GM12874 (cell line): ENCODE measurements around the gene ZNF747.

Experiments used
- CTCF ChIP-seq: IDR thresholded peaks from 2 replicates; pipeline ENCODE4 v1.5.1; 2011; ENCODE audit warnings: low read depth, mild to moderate bottlenecking, control low read depth, low read length, moderate library complexity; ENCODE audit not compliant: insufficient read depth

Gene ZNF747

DNA sequence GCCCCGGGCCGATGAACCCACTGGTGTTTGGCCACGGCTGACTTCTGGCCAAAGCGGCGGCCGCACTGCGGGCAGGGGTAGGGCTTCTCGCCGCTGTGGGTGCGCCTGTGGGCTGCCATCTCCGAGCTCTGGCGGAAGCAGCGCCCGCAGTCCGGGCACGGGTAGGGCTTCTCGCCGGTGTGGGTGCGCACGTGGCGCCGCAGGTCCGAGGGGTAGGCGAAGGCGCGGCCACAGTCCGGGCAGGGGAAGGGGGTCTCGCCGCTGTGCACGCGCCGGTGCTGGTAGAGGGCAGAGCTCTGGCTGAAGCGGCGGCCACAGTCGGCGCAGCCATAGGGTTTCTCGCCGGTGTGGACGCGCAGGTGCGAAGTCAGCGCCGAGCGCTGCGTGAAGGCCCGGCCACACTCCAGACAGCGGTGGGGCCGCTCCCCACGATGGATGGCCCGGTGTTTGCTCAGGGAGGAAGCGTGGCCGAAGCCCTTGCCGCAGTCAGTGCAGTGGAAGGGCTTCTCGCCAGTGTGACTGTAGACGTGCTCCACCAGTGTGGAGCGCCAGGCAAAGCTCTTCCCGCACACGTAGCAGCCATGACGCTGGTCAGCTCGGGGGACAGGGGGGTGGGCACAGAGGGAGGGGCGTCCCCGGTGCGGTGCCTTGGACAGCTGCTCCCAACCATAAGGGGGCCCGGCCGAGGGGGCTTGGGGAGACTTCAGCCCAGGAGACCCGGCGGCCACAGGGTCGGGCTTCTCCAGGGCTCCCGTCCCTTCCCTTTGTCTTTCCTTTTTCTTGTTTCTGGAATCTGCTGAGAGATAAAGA, 20.9 kb upstream of the ZNF747 start:
- TF ChIP-seq CTCF: no peak

GRCh38 chr16:30554557-30555314, 20.1 kb upstream of the ZNF747 start:
- no peak for TF ChIP-seq CTCF

GRCh38 chr16:30553393-30553899, 18.8 kb upstream of the ZNF747 start:
- no peak for TF ChIP-seq CTCF

GRCh38 chr16:30552956-30553355, 18.3 kb upstream of the ZNF747 start:
- no peak for TF ChIP-seq CTCF

DNA sequence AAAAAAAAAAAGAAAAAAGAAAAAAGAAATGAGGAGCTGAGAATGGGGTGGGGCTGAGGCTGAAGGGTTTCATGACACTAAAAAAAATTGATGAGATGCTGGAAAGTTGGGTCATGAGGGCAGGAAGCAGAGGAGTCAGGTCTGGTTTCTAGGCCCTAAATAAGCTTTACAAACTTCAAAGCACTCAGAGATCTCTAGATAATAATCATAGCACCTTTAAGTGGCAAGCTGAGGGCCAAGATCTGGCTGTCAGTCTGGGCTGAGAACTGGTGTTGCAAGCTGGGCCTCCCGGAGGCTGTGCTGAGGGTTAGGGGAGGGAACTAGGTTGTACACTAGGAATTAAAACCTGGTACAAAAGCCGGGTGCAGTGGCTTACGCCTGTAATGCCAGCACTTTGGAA, 17.1 kb upstream of the ZNF747 start:
- no peak for TF ChIP-seq CTCF

DNA sequence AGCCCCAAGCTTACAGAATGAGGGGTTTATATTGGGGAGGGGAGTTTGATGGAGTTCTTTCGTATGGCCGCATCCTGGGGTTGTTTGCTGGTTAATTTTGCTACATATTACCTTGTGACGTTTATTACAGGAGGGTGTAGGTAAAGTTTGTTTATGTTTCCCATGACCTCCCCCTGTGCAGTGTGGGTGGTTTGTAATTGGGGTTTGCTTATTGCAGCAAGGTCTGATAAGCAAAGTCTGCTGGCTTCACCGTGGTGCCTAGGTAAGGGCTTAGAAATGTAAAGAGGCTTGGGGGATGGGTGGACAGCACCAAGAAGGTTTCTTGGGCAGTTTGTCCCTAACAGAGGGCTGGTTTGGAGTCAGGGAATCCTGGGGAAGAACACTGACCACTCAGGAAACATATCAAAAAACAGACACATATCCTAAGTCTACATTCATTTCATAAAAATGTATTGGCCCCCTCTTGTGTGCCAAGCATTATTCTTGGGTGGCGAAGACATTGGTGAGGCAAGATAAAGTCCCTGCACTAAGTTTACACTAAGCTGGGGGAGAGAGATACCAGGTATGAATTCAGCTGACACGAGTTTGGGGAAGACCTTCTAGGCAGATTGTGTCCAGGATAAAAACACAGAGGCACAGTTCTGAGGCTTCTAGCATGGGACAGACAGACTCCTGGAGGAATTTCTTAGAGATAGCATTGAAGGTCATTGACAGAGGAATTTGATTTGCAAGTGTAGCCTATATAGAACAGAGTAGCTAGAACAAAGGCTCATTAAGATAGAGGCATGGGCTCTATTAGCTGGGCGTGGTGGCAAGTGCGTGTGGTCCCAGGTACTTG, 14.0 kb upstream of the ZNF747 start:
- no peak for TF ChIP-seq CTCF

DNA sequence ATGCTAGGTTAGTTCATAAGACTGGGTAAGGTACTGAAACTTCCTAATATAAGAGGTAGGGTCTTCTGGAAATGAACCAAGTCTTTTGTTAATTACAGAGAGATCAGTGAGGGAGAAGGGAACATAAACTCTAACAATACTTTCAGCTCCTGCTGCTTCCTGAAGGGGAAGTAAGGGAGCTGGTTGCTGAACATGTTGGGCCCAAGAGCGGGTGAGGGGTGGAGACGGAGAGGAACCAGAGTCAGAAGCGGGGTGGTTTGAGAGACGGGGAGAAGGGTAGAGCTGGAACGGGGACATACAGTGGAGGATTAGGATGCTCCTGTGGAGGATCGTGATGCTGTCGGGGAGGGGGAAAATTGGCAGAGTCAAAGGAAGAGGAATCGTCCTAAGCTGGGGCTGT, 11.5 kb upstream of the ZNF747 start:
- TF ChIP-seq CTCF: no peak
